Measurements from ENCODE around the gene PTPN18.

Gene PTPN18

DNA sequence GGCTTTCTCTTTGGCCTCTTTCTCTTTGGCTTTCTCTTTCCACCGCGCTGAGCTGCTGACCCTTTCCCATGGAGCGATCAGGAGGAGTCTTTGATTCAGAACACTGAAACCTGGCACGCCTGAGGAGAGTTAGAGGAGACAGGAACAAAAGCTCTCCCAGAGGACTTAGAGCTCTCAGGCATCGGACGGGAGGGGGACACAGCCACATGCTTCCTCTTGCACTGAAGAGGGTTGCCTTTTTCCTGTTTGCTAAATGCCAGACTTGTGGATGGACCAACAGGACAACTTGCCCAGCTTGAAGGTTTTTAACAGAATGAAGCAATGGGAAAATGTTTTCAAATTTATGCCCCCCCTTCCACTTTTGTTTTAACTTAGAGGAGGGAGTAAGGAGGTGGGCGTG lies 3.6 kb upstream of the PTPN18 start:
- H3K4me3 ChIP-seq (ENCODE audit: low read depth, low read length), result no peak overlapping the region
- no peak for TF ChIP-seq POLR2A (IDR thresholded peaks at IDR 0.05; ENCODE audit: extremely low read depth, insufficient read length)
- TF ChIP-seq, protein P1, sequence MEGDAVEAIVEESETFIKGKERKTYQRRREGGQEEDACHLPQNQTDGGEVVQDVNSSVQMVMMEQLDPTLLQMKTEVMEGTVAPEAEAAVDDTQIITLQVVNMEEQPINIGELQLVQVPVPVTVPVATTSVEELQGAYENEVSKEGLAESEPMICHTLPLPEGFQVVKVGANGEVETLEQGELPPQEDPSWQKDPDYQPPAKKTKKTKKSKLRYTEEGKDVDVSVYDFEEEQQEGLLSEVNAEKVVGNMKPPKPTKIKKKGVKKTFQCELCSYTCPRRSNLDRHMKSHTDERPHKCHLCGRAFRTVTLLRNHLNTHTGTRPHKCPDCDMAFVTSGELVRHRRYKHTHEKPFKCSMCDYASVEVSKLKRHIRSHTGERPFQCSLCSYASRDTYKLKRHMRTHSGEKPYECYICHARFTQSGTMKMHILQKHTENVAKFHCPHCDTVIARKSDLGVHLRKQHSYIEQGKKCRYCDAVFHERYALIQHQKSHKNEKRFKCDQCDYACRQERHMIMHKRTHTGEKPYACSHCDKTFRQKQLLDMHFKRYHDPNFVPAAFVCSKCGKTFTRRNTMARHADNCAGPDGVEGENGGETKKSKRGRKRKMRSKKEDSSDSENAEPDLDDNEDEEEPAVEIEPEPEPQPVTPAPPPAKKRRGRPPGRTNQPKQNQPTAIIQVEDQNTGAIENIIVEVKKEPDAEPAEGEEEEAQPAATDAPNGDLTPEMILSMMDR (IDR thresholded peaks at IDR 0.05; ENCODE audit: low read depth, low read length), result no peak
- no peak for TF ChIP-seq MYC (IDR thresholded peaks at IDR 0.05; ENCODE audit: low read depth, low read length)
- TF ChIP-seq, protein P2, sequence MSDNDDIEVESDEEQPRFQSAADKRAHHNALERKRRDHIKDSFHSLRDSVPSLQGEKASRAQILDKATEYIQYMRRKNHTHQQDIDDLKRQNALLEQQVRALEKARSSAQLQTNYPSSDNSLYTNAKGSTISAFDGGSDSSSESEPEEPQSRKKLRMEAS (IDR thresholded peaks at IDR 0.05; ENCODE audit: low read depth, low read length), result no peak
- peak; percentile 48 for DNase-seq (ENCODE audit: low read depth)

DNA sequence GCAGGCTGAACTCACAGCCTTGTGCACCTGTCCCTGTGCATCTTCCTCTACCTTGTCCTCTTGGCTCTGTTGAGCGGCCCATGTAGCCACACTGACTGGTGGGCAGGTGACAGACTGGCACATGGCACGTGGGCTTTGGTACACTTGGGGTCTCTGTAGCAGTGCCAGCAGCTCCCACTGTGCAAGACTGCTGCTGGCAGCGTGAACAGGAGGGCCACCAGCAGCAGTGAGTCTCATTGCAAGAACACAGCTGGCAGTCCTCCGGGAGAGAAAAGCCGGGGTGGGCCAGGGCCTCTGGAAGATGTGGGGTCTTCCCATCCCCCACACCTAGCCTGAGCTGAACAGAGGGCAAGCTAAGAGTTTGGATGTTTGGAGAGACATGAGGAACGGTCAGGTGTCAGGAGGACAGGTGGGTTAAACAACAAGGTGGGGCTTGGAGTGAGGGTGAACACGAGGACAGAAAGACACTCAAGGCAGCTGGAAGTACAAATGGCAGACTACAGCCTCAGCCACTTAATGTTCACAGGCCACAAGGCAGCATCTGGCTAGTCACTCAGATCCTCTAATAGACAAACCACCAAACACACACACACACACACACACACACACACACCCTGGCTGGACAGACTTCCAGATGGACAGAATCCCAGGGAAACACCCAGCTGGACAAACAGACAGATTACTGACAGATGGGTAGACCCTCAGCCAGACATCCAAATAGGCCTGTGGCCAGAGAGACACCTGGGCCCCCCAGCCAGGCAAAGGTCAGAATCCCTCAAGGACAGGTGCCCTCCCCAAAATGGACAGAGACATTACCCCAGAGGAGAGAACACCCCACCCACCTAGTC lies 2.3 kb upstream of the PTPN18 start:
- H3K4me3 ChIP-seq (ENCODE audit: low read depth, low read length), result no peak overlapping the region
- TF ChIP-seq POLR2A (IDR thresholded peaks at IDR 0.05; ENCODE audit: extremely low read depth, insufficient read length), result no peak
- TF ChIP-seq, protein P2 (IDR thresholded peaks at IDR 0.05; ENCODE audit: low read depth, low read length), result no peak
- TF ChIP-seq MYC (IDR thresholded peaks at IDR 0.05; ENCODE audit: low read depth, low read length), result no peak
- TF ChIP-seq, protein P1 (IDR thresholded peaks at IDR 0.05; ENCODE audit: low read depth, low read length), result no peak
- DNase-seq (ENCODE audit: low read depth), result no peak

DNA sequence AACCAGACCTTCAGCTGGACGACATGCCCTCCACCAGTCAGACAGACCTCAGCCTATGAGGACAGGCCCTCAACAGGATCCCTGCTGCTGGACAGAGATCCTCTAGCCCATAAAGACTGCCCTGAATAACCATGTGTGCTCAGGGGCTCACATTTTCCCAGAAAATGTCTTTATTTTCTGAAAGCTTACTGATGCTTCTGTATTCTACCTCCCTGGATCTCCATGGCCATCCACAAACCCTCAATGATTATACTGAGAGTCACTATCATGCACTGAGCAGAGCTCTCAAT lies 1.8 kb upstream of the PTPN18 start:
- DNase-seq (ENCODE audit: low read depth), result no peak
- no peak overlapping the region for H3K4me3 ChIP-seq (ENCODE audit: low read depth, low read length)
- TF ChIP-seq, protein P1 (IDR thresholded peaks at IDR 0.05; ENCODE audit: low read depth, low read length), result no peak
- TF ChIP-seq POLR2A (IDR thresholded peaks at IDR 0.05; ENCODE audit: extremely low read depth, insufficient read length) (no peak), MYC (IDR thresholded peaks at IDR 0.05; ENCODE audit: low read depth, low read length) (no peak)
- TF ChIP-seq, protein P2 (IDR thresholded peaks at IDR 0.05; ENCODE audit: low read depth, low read length), result no peak

DNA sequence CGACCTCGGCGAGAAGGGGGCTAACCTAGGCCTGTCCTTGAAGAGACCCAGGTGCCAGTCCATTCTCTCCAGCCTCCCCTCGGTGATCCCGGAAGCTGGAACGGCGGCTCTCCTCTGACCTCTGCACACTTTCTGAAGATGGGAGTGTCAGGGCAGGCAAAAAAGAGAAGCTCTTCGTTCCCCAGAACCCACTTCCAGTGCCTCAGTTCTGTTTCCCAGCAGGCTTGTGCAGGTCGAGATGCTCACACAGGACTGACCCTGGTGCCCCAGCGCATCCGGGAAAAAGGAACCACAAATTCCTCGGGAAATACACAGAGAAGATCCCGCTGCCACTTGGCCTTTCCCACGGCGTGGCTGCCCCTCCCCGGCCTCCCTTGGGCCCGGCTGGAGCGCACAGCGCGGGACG lies 681 bp upstream of the PTPN18 start:
- no peak for DNase-seq (ENCODE audit: low read depth)
- H3K4me3 ChIP-seq (ENCODE audit: low read depth, low read length), result no peak overlapping the region
- TF ChIP-seq MYC (IDR thresholded peaks at IDR 0.05; ENCODE audit: low read depth, low read length) (no peak), POLR2A (IDR thresholded peaks at IDR 0.05; ENCODE audit: extremely low read depth, insufficient read length) (no peak)
- TF ChIP-seq, protein P2 (IDR thresholded peaks at IDR 0.05; ENCODE audit: low read depth, low read length), result no peak
- TF ChIP-seq, protein P1 (IDR thresholded peaks at IDR 0.05; ENCODE audit: low read depth, low read length), result no peak

DNA sequence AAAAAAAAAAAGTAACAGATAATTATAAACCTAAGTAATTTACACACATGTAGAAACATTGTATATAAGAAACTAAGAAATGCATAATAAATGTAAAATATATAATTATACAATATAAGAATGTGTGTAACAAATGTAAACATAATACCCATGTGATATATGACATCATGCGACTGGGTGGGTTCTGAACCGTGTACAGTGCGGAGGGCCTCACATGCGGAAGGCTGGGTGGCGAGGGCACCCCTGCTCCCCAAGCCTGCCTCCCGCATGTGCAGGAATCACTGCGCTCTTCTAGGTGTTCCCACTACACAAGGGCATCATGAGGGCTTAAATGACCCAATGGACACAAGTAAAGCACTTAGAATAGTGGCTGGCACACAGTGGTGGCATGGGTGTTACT lies 2.0 kb downstream of the PTPN18 start:
- no peak overlapping the region for H3K4me3 ChIP-seq (ENCODE audit: low read depth, low read length)
- no peak for DNase-seq (ENCODE audit: low read depth)
- TF ChIP-seq POLR2A (IDR thresholded peaks at IDR 0.05; ENCODE audit: extremely low read depth, insufficient read length) (no peak), MYC (IDR thresholded peaks at IDR 0.05; ENCODE audit: low read depth, low read length) (no peak)
- TF ChIP-seq, protein P2 (IDR thresholded peaks at IDR 0.05; ENCODE audit: low read depth, low read length), result no peak
- TF ChIP-seq, protein P1 (IDR thresholded peaks at IDR 0.05; ENCODE audit: low read depth, low read length), result no peak
